Kidney (tissue), 14 donors: ENCODE data around the gene METTL13. TPM values are rescaled to one million over a fixed set of nuclear protein-coding genes. Genes with fewer than 3 reads are reported as not detected.
A peak's percentile ranks its signal among the peaks of the same experiment; 100 is the strongest.

Experiments
- DNase-seq, 5 donors: peaks; one replicate each; pipeline ENCODE4 v3.0.0-alpha.2; 2013 to 2020
- FAIRE-seq: peaks from 2 replicates; lab custom pipeline; 2012; peaks lifted over from hg19 to GRCh38; lab: Jason Lieb, UNC
- H3K27ac ChIP-seq, 2 donors: one replicate each; pipeline ENCODE4 v1.7.0; 2013; ENCODE audit warnings: low read depth in 2 of 2, low read length in 2 of 2, inconsistent platforms in 1 of 2
- H3K27me3 ChIP-seq: one replicate; pipeline ENCODE4 v1.7.1; 2013; ENCODE audit warnings: low read length, inconsistent platforms; ENCODE audit not compliant: control insufficient read depth, insufficient read depth
- H3K36me3 ChIP-seq, 3 donors: one replicate each; pipeline versions ENCODE4 v1.7.0 to v1.7.1; 2013; ENCODE audit warnings: low read length in 3 of 3, control low read depth in 1 of 3, inconsistent platforms in 1 of 3; ENCODE audit not compliant: insufficient read depth in 3 of 3, control insufficient read depth in 2 of 3
- H3K4me1 ChIP-seq, 3 donors: one replicate each; pipeline versions ENCODE4 v1.7.0 to v1.7.1; 2013; ENCODE audit warnings: low read length in 3 of 3, inconsistent platforms in 1 of 3, low read depth in 1 of 3; ENCODE audit not compliant: control insufficient read depth in 2 of 3, insufficient read depth in 2 of 3
- H3K4me3 ChIP-seq, 3 donors: one replicate each; pipeline versions ENCODE4 v1.7.0 to v1.8.1; 2013; ENCODE audit warnings: low read length in 3 of 3, control low read depth in 1 of 3, inconsistent platforms in 1 of 3
- H3K9ac ChIP-seq, 3 donors: one replicate each; pipeline versions ENCODE4 v1.7.0 to v1.7.1; 2013; ENCODE audit warnings: low read length in 3 of 3, control low read depth in 1 of 3, inconsistent platforms in 1 of 3
- H3K9me3 ChIP-seq, 3 donors: one replicate each; pipeline versions ENCODE4 v1.7.0 to v1.7.1; 2013; ENCODE audit warnings: low read length in 3 of 3, control low read depth in 1 of 3, inconsistent platforms in 1 of 3; ENCODE audit not compliant: control insufficient read depth in 2 of 3, insufficient read depth in 1 of 3
- CTCF ChIP-seq: IDR thresholded peaks from 3 replicates; pipeline ENCODE4 v1.5.1; 2012; ENCODE audit warnings: mild to moderate bottlenecking, moderate library complexity, borderline replicate concordance; ENCODE audit not compliant: insufficient read depth; ENCODE audit errors: extremely low read depth
- intact Hi-C: fragments of 100-400 bp; cut with DNase I; formaldehyde crosslinking; loops from one replicate; pipeline ENCODE4 v1.11.1; 2022
- polyA plus RNA-seq: library from polyadenylated mRNA; stranded (reverse); fragments of 350-450 nt; fragmentation: Illumina TruSeq; extraction: RNeasy Lipid Tissue Mini Kit (QIAGEN cat#74804); gene quantifications from one replicate; pipeline ENCODE4 v1.2.3, GENCODE V29; 2014; ENCODE audit warnings: low read depth, low replicate concordance; ENCODE audit not compliant: insufficient read depth
- total RNA-seq: library from RNA; stranded (reverse); fragmentation: NEBNext Ultra II Directional; extraction: Animal tissue kit (Norgen Biotek cat#: 25700); gene quantifications from one replicate; pipeline ENCODE4 v1.2.1, GENCODE V29; 2021
- donor health status: control.
- donor health status: control.
- donor health status: control.
- donor health status: control.
- donor health status: control.
- donor health status: DM: yes; HTN: yes; CAD: no.
- donor health status: Normal renal cell carcinoma (clear cell type).

Gene METTL13
- total and polyA plus RNA-seq, 2 donors from 2014 or later = 24.5 to 29.0 TPM

- TF ChIP-seq CTCF = no peak
- Histone ChIP-seq H3K27me3 (no peaks in the 10 kb centered on the region), H3K9ac (peak overlapping the region; percentile 68 to 87 (median 70)), H3K4me3 (peak overlapping the region; percentile 63 to 83 (median 72)), H3K36me3 (peaks cover 0 to 15% (median 6%) of the 10 kb centered on the region in 3 donors), H3K4me1 (peaks cover 4 to 15% (median 5%) of the 10 kb centered on the region in 3 donors), H3K27ac (peak overlapping the region; percentile 63 to 73), H3K9me3 (no peaks in the 10 kb centered on the region)
- DNase-seq (peak in 2 of 5 donors; percentile 16 to 69), FAIRE-seq (no peak)
- intact Hi-C loops = no loop called here
These were observed 781 bp upstream of the METTL13 start for GRCh38 chr1:171780583-171781175.

- no peak for FAIRE-seq
- Histone ChIP-seq H3K9ac (no peak overlapping the region), H3K27ac (no peak overlapping the region), H3K27me3 (no peaks in the 10 kb centered on the region), H3K36me3 (peaks cover 3 to 43% (median 29%) of the 10 kb centered on the region in 3 donors), H3K4me1 (peaks cover 4 to 15% (median 5%) of the 10 kb centered on the region in 3 donors), H3K4me3 (no peak overlapping the region), H3K9me3 (no peaks in the 10 kb centered on the region)
- TF ChIP-seq CTCF = no peak
- intact Hi-C loops = no loop called here
- no peak for DNase-seq
These were observed 2.5 kb downstream of the METTL13 start for GRCh38 chr1:171783816-171784530.

- no peaks in the 10 kb centered on the region for H3K27me3 ChIP-seq
- H3K36me3 ChIP-seq = peaks cover 3 to 44% (median 31%) of the 10 kb centered on the region in 3 donors
- no peak for FAIRE-seq
- intact Hi-C loops = no loop called here
- peak overlapping the region in 1 of 3 donors; percentile 12 for H3K4me3 ChIP-seq
- no peaks in the 10 kb centered on the region for H3K9me3 ChIP-seq
- H3K9ac ChIP-seq = no peak overlapping the region
- peaks cover 4 to 15% (median 5%) of the 10 kb centered on the region in 3 donors for H3K4me1 ChIP-seq
- H3K27ac ChIP-seq = no peak overlapping the region
- no peak for TF ChIP-seq CTCF
- DNase-seq = no peak
These were observed 3.3 kb downstream of the METTL13 start for GRCh38 chr1:171784784-171785183.
